ENCODE data around the gene POLRMT.

The POLRMT gene

GRCh38 chr19:633068-633785 is at the start of gene POLRMT:
POLRMT (minus strand) TSS chr19:633537; CDS start chr19:633512, 25 bp downstream.
- no peak within 1 kb of the TSS for H3K27ac ChIP-seq (ENCODE audit: low read depth, low read length)
- peaks cover 11% of the 10 kb centered on the region for H3K4me1 ChIP-seq (ENCODE audit: control insufficient read depth, insufficient read depth, low read length)
- peak within 1 kb of the TSS; percentile 56 for H3K9ac ChIP-seq (ENCODE audit: low read length)

GRCh38 chr19:682678-683320 is 49.5 kb upstream of the POLRMT start:
- H3K27ac ChIP-seq (ENCODE audit: low read depth, low read length): no peak overlapping the region
- no peak overlapping the region for H3K9ac ChIP-seq (ENCODE audit: low read length)
- H3K4me3 ChIP-seq (ENCODE audit: low read length): no peak overlapping the region
- no peaks in the 10 kb centered on the region for H3K36me3 ChIP-seq (ENCODE audit: control insufficient read depth, insufficient read depth, low read length)
- H3K4me1 ChIP-seq (ENCODE audit: control insufficient read depth, insufficient read depth, low read length): peaks cover 10% of the 10 kb centered on the region
- no peaks in the 10 kb centered on the region for H3K27me3 ChIP-seq (ENCODE audit: control insufficient read depth, insufficient read depth, low read length)

More at GRCh38 chr19:633068-633785, at the start of gene POLRMT:
- Histone ChIP-seq H3K36me3 (ENCODE audit: control insufficient read depth, insufficient read depth, low read length) (peaks cover 3% of the 10 kb centered on the region), H3K27me3 (ENCODE audit: control insufficient read depth, insufficient read depth, low read length) (no peaks in the 10 kb centered on the region), H3K4me3 (ENCODE audit: low read length) (peak within 1 kb of the TSS; percentile 93)

DNA sequence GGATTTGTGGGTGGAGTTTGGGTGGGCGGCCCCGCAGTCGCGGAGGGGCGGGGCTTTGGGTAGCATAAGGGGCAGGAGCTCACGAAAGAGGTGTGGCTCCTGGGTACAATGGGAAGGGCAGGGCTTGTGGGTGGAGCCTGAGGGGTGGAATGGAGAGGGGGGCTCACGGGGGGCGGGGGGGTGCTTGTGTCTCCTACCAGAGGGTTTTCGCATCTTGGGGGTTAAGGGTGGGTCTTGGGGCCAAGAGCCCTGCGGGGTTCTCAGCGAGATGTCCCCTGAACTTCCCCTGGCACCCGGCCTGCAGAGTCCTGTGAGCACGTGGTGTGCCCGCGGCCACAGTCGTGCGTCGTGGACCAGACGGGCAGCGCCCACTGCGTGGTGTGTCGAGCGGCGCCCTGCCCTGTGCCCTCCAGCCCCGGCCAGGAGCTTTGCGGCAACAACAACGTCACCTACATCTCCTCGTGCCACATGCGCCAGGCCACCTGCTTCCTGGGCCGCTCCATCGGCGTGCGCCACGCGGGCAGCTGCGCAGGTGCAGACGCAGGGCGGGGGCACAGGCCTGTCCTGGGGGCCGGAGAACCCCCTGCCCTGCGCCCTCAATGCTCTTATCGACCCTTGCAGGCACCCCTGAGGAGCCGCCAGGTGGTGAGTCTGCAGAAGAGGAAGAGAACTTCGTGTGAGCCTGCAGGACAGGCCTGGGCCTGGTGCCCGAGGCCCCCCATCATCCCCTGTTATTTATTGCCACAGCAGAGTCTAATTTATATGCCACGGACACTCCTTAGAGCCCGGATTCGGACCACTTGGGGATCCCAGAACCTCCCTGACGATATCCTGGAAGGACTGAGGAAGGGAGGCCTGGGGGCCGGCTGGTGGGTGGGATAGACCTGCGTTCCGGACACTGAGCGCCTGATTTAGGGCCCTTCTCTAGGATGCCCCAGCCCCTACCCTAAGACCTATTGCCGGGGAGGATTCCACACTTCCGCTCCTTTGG is 48.0 kb upstream of the POLRMT start:
- no peaks in the 10 kb centered on the region for H3K36me3 ChIP-seq (ENCODE audit: control insufficient read depth, insufficient read depth, low read length)
- H3K4me1 ChIP-seq (ENCODE audit: control insufficient read depth, insufficient read depth, low read length): peaks cover 12% of the 10 kb centered on the region
- no peak overlapping the region for H3K4me3 ChIP-seq (ENCODE audit: low read length)
- peak overlapping the region; percentile 46 for H3K27ac ChIP-seq (ENCODE audit: low read depth, low read length)
- H3K9ac ChIP-seq (ENCODE audit: low read length): no peak overlapping the region
- peaks cover 4% of the 10 kb centered on the region for H3K27me3 ChIP-seq (ENCODE audit: control insufficient read depth, insufficient read depth, low read length)

DNA sequence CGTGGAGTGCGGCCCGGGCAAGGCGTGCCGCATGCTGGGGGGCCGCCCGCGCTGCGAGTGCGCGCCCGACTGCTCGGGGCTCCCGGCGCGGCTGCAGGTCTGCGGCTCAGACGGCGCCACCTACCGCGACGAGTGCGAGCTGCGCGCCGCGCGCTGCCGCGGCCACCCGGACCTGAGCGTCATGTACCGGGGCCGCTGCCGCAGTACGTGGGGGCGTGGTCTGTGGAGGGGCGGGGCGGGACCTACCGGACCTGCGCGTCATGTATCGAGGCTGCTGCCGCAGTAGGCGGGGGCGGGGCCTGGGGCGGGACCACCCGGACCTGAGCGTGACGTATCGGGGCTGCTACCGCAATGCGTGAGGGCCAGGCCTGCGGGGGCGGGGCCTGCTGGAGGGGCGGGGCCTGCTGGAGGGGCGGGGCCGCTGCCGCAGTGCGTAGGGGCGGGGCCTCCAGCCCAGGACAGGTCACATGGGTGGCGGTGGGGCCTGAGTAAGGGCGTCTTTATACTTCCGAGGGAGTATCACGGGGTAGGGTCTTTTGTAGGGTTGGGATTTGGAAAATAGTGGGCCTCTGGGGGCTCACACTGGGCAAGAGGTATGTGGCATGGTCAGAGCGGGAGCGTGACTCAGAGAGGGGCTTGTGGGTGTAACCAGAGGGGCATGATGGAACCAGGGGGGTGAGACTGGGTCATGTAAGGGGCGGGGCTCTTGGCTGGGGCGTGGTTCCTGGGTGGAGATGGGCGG is 47.1 kb upstream of the POLRMT start:
- H3K27me3 ChIP-seq (ENCODE audit: control insufficient read depth, insufficient read depth, low read length): peaks cover 4% of the 10 kb centered on the region
- H3K27ac ChIP-seq (ENCODE audit: low read depth, low read length): peak overlapping the region; percentile 98
- H3K9ac ChIP-seq (ENCODE audit: low read length): peak overlapping the region; percentile 40
- H3K36me3 ChIP-seq (ENCODE audit: control insufficient read depth, insufficient read depth, low read length): no peaks in the 10 kb centered on the region
- H3K4me1 ChIP-seq (ENCODE audit: control insufficient read depth, insufficient read depth, low read length): peaks cover 12% of the 10 kb centered on the region
- peak overlapping the region; percentile 70 for H3K4me3 ChIP-seq (ENCODE audit: low read length)

GRCh38 chr19:679418-680286 is 46.3 kb upstream of the POLRMT start:
- peaks cover 12% of the 10 kb centered on the region for H3K4me1 ChIP-seq (ENCODE audit: control insufficient read depth, insufficient read depth, low read length)
- H3K4me3 ChIP-seq (ENCODE audit: low read length): peak overlapping the region; percentile 70
- peak overlapping the region; percentile 40 for H3K9ac ChIP-seq (ENCODE audit: low read length)
- peak overlapping the region; percentile 98 for H3K27ac ChIP-seq (ENCODE audit: low read depth, low read length)
- no peaks in the 10 kb centered on the region for H3K36me3 ChIP-seq (ENCODE audit: control insufficient read depth, insufficient read depth, low read length)
- H3K27me3 ChIP-seq (ENCODE audit: control insufficient read depth, insufficient read depth, low read length): peaks cover 4% of the 10 kb centered on the region

DNA sequence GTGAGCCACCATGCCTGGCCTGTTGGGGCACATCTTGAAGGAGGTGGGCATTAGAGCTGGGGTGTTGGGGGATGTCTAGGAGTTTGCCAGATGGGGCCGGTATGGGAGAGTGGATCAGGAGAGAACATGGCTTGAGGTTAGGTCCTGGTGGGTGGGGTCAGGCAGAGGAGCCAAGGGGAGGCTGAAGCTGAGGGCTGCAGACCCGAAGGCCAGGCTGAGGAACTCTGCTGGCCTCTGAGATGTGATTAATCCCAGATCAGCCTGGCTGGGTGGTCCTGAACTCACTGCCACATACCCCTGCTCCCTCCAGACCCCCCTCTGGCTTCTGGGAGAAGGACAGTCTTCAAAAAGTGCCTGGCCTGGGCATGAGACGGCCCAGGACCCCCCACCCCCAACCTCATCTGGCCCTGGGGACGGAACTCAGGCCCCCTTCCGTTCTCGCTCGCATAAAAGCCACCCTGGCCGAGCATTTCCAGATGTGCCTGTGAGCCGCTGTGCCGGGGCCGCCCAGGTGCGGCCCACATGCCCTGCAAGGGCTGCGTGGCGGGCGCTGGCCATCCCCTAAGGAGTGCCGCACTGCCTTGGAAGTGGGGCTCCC is 45.6 kb upstream of the POLRMT start:
- no peaks in the 10 kb centered on the region for H3K36me3 ChIP-seq (ENCODE audit: control insufficient read depth, insufficient read depth, low read length)
- peak overlapping the region; percentile 98 for H3K27ac ChIP-seq (ENCODE audit: low read depth, low read length)
- no peak overlapping the region for H3K9ac ChIP-seq (ENCODE audit: low read length)
- no peak overlapping the region for H3K4me3 ChIP-seq (ENCODE audit: low read length)
- H3K4me1 ChIP-seq (ENCODE audit: control insufficient read depth, insufficient read depth, low read length): peaks cover 12% of the 10 kb centered on the region
- peaks cover 4% of the 10 kb centered on the region for H3K27me3 ChIP-seq (ENCODE audit: control insufficient read depth, insufficient read depth, low read length)

GRCh38 chr19:677601-678436 is 44.5 kb upstream of the POLRMT start:
- peaks cover 12% of the 10 kb centered on the region for H3K4me1 ChIP-seq (ENCODE audit: control insufficient read depth, insufficient read depth, low read length)
- H3K9ac ChIP-seq (ENCODE audit: low read length): no peak overlapping the region
- H3K27me3 ChIP-seq (ENCODE audit: control insufficient read depth, insufficient read depth, low read length): peaks cover 4% of the 10 kb centered on the region
- peak overlapping the region; percentile 14 for H3K4me3 ChIP-seq (ENCODE audit: low read length)
- no peaks in the 10 kb centered on the region for H3K36me3 ChIP-seq (ENCODE audit: control insufficient read depth, insufficient read depth, low read length)
- peak overlapping the region; percentile 95 for H3K27ac ChIP-seq (ENCODE audit: low read depth, low read length)

DNA sequence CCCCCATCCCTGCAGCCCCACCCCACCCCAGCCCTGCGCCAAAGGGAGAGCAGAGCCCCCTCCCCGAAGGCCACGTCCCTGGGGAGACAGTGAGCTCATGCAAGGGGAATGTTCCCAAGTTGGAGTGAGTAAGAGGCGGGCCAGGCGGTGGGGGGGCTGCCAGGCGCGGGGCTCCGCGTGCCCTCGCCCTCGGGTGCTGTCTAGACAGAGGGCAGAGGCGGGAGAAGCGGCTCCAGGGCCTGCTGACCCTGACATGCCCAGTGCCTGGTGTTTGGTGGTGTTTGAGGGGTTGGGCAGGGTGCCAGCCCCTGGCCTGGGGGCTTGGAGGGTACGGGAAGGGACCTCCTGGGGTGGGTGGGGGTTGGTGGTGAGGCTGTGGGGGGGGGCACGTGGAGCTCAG is 43.9 kb upstream of the POLRMT start:
- Histone ChIP-seq H3K36me3 (ENCODE audit: control insufficient read depth, insufficient read depth, low read length) (no peaks in the 10 kb centered on the region), H3K27ac (ENCODE audit: low read depth, low read length) (peak overlapping the region; percentile 95), H3K4me1 (ENCODE audit: control insufficient read depth, insufficient read depth, low read length) (peaks cover 12% of the 10 kb centered on the region), H3K9ac (ENCODE audit: low read length) (no peak overlapping the region), H3K4me3 (ENCODE audit: low read length) (peak overlapping the region; percentile 66), H3K27me3 (ENCODE audit: control insufficient read depth, insufficient read depth, low read length) (peaks cover 4% of the 10 kb centered on the region)

DNA sequence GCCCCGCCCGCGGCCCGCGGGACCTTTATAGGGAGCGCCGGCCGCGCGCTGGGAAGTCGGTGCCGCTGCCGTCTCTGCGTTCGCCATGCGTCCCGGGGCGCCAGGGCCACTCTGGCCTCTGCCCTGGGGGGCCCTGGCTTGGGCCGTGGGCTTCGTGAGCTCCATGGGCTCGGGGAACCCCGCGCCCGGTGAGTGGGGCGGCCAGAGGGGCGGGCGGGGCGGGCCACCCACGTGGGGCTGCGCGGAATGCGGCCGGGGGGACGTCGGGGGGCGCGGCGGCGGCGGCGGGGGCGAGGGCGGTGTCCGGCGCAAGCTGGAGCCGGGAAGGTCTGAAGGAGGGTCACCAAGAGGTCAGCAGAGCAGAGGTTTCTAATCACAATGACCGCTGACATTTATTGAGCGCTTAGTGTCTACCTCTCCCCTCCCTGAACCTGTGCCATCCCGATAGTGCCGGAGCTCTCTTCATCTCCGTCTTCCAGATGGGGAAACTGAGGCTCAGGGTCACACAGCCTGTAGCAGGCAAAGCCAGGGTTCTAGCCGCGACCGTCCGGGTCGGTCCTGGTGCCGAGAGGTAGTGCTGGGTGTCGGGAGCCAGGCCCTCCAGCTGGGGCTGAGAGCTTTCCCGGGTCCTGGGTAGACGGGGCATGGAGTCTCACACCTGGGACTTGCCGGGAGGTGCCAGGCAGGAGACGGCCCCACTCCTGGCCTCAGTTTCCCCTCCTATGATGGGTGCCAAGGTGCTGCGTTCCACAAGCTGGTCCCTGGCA is 43.2 kb upstream of the POLRMT start, which contains the start of gene FSTL3:
FSTL3 (plus strand) TSS at position 54 of the 767 bp plus-strand sequence; CDS start at position 86, 32 bp downstream.
- peak within 1 kb of the TSS; percentile 95 for H3K27ac ChIP-seq (ENCODE audit: low read depth, low read length)
- peak within 1 kb of the TSS; percentile 51 for H3K9ac ChIP-seq (ENCODE audit: low read length)
- no peaks in the 10 kb centered on the region for H3K36me3 ChIP-seq (ENCODE audit: control insufficient read depth, insufficient read depth, low read length)
- H3K4me3 ChIP-seq (ENCODE audit: low read length): peak within 1 kb of the TSS; percentile 66
- peaks cover 12% of the 10 kb centered on the region for H3K4me1 ChIP-seq (ENCODE audit: control insufficient read depth, insufficient read depth, low read length)
- peaks cover 4% of the 10 kb centered on the region for H3K27me3 ChIP-seq (ENCODE audit: control insufficient read depth, insufficient read depth, low read length)

DNA sequence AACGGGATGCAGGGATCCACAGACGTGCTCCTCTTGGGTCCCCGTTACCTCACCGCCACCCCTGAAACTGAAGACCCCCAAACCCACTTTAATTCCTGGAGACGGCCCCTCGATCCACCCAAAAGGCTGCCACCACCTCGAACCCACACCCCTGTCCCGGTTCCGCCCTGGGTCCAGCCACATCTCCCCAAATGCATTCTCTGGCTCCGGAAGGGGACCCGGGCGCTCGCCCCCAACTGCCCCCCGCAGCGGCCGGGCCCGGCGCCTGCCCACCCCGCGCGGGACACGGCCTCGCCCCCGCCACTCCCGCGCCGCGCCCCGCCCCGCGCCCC is 42.6 kb upstream of the POLRMT start:
- H3K4me1 ChIP-seq (ENCODE audit: control insufficient read depth, insufficient read depth, low read length): peaks cover 12% of the 10 kb centered on the region
- H3K9ac ChIP-seq (ENCODE audit: low read length): no peak overlapping the region
- H3K27me3 ChIP-seq (ENCODE audit: control insufficient read depth, insufficient read depth, low read length): peaks cover 4% of the 10 kb centered on the region
- H3K36me3 ChIP-seq (ENCODE audit: control insufficient read depth, insufficient read depth, low read length): no peaks in the 10 kb centered on the region
- peak overlapping the region; percentile 95 for H3K27ac ChIP-seq (ENCODE audit: low read depth, low read length)
- H3K4me3 ChIP-seq (ENCODE audit: low read length): peak overlapping the region; percentile 52

All from rectal smooth muscle tissue (tissue), 1 donor.